Left kidney (tissue), 8 donors: Measurements from ENCODE around the gene SEC61A1. TPM values are rescaled to one million over a fixed set of nuclear protein-coding genes. Genes with fewer than 3 reads are reported as not detected.
A peak's percentile ranks its signal among the peaks of the same experiment; 100 is the strongest.

Source experiments
- DNase-seq: peaks from one replicate; pipeline ENCODE4 v3.0.0-alpha.2; 2013
- long read RNA-seq, 8 donors: transcript quantifications; one replicate each; lab custom pipeline, GENCODE V29; 2026
- polyA plus RNA-seq: library from polyadenylated mRNA; unstranded; fragments of 120-200 nt; gene quantifications from one replicate; pipeline ENCODE4 v1.2.1, GENCODE V29; 2013; ENCODE audit not compliant: insufficient read length

The SEC61A1 gene
- polyA plus RNA-seq, result 175 TPM
- long read RNA-seq, donor 1, transcript SEC61A1-201 (12 exons, 3,635 nt), result major isoform, 35 of 125 reads
- long read RNA-seq, donor 1, partial matches to known transcripts, result 88 of 125 reads
- long read RNA-seq, donor 1, other reads (novel, unspliced or antisense), result 0 of 125 reads
- long read RNA-seq, donor 2, transcript SEC61A1-201 (12 exons, 3,635 nt), result major isoform, 30 of 61 reads
- long read RNA-seq, donor 2, partial matches to known transcripts, result 31 of 61 reads
- long read RNA-seq, donor 2, other reads (novel, unspliced or antisense), result 0 of 61 reads
- long read RNA-seq, donor 3, transcript SEC61A1-201 (12 exons, 3,635 nt), result major isoform, 26 of 121 reads
- long read RNA-seq, donor 3, partial matches to known transcripts, result 81 of 121 reads
- long read RNA-seq, donor 3, other reads (novel, unspliced or antisense), result 14 of 121 reads
- long read RNA-seq, donor 4, result 0 reads
- long read RNA-seq, donor 5, transcript SEC61A1-201 (12 exons, 3,635 nt), result major isoform, 50 of 134 reads
- long read RNA-seq, donor 5, partial matches to known transcripts, result 84 of 134 reads
- long read RNA-seq, donor 5, other reads (novel, unspliced or antisense), result 0 of 134 reads
- long read RNA-seq, donor 6, transcript SEC61A1-201 (12 exons, 3,635 nt), result major isoform, 26 of 114 reads
- long read RNA-seq, donor 6, partial matches to known transcripts, result 85 of 114 reads
- long read RNA-seq, donor 6, other reads (novel, unspliced or antisense), result 0 of 114 reads
- long read RNA-seq, donor 7, transcript SEC61A1-201 (12 exons, 3,635 nt), result major isoform, 69 of 115 reads
- long read RNA-seq, donor 7, partial matches to known transcripts, result 46 of 115 reads
- long read RNA-seq, donor 7, other reads (novel, unspliced or antisense), result 0 of 115 reads
- long read RNA-seq, donor 8, transcript SEC61A1-201 (12 exons, 3,635 nt), result major isoform, 17 of 64 reads
- long read RNA-seq, donor 8, partial matches to known transcripts, result 28 of 64 reads
- long read RNA-seq, donor 8, other reads (novel, unspliced or antisense), result 19 of 64 reads

DNA sequence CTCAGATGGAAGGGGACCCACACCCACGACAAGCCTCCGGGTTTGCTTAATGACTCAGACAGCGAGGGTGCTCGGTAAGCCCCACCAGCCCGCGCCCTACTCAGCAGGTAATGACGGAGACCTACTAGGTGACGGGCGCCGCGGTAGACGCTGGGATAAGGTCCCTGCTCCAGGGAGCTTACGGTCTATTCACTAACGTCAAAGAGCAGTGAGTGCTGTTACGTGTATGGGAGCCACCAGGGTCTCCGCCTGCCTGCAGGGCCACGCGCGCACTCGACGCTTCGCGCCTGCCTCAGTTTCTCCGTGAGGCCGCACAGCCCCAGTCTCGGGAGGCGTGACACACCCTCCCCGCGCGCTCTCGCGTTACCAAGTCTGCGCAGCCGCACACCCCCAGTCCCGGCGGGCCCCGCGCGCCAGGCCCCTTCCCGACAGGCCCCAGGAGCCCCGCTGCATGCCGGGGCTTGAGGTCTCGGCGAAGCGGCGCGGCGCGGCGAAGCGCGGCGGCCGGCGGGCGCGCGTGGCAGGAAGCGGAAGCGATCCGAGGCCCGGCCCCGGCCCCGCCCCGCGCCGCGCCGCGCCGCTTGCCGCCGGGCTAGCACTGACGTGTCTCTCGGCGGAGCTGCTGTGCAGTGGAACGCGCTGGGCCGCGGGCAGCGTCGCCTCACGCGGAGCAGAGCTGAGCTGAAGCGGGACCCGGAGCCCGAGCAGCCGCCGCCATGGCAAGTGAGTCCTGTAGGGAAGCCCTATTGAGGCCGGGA, at the start of gene SEC61A1:
SEC61A1 (plus strand) TSS at position 601 of the 758 bp plus-strand sequence; CDS start at position 717, 116 bp downstream.
- peak; percentile 94 for DNase-seq

DNA sequence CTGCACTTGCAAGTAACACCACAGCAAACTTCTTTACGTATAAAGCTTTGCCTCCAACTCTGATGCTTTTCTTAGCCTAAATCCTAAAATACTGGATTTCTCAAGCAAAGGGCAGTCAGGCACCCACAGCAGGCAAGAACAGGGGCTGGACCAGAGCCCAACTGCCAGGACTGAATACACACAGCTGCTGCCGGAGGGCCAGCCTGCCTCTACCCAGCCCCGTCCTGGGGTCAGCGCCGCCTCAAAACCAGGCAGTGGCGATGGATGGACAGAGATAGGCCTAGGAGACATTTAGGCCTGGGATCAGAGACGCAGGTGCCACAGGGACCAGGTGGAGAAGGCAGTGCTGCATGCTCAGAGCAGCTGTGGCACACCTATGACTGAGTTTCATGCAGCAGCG, 47.6 kb upstream of the SEC61A1 start:
- DNase-seq, result no peak

DNA sequence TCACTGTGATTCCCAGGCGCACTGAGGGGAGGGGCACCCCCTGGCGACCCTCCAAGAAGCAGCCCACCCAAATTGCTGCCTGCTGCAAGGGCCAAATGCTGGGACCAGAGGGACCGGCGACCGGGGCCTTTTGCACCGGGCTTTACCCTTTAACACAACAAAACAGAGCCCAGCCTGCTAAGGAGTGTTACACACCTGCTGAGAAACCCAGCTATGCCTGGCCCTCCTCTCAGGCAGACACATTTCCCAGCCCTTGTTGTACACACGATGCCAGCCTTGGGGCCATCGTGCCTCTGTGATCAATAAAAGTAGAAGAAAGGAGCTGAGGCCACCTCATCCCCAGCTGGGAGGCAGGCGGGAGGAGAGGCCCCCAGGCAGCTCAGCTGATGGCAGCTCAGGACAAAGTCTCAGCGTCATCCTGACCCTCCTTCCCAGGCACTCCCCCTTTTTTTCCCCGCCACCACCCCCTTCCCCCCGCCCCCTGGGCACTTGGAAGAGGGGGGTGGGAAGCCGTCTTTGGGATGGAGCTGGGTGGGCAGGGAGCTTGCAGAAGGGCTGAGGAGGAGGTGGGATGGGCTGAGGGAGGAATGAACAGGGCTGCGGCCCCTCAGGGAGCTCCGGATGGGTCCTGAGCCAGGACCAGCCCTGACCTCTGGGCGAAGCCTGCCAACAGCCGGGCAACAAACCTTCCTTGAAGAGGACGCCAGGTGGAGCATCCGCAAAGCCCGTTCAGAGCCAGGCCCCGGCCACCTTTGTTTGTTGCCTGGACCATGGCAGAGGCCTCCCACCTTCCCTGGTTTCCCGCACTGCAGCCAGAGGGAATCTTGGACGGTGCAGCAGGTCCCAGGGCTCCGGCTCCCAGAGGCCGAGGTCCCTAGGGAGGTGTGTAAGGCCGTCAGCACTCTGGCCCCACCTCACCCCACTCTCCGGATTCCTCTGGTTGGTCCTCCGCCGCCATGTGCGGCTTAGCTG, 45.9 kb upstream of the SEC61A1 start:
- DNase-seq, result no peak

DNA sequence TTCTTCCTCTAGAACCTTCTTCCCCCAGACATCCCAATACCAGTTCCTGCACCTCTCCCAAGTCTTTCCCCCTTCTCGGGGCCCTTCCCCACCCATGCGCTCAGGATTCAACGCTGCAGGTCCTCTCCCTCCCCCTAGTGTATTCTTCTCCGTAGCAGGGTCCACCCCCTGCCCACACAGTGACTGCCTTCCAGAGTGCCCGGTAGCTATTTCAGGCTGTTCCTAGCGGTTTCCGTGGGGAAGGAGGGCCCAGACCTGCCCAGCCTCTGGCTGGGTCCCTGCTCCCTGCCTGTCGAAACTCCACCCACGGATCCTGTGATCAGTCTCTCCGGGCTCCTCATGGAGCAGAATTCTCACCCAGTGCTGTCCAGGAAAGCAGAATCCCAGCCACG, 45.2 kb upstream of the SEC61A1 start:
- DNase-seq, result no peak

DNA sequence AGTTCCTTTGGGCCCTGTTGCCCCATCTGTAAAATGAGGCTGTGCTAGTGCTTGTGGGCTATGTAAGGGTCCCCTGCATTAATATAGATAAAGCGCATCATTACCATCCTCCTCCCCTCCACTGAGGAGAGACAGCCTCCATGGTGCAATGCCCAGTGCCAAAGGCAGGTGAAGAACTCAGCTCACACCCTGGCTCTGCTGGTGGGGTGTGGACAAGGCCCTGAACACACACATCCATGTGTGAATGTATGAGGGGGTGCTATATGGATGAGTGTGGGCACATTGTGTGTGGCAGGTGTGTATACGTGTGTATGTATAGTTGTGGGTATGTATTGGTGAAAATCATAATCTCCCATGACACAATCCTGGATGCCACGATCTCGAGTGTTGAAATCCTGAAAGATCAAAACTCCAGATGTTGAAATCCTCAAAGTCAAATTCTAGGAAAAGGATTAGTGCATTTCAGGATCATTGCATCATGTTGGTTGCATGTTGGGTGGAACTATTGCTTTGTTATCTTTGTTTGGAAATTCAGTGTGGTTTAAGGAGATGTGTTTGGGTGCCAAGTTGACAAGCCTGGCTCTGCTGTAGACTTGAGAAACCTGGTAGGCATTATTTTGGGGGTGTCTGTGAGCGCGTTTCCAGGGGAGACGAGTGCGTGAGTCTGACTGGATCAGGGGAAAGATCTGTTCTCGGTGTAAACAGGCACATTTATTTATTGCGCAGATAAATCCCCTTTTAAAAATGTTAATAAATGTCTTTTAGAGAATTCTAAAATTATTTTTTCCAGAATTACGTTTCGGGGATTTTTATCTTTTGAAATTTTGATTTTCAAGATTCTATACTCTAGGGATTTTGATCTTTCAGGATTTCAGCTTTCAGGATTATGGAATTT, 42.0 kb upstream of the SEC61A1 start:
- DNase-seq, result no peak

DNA sequence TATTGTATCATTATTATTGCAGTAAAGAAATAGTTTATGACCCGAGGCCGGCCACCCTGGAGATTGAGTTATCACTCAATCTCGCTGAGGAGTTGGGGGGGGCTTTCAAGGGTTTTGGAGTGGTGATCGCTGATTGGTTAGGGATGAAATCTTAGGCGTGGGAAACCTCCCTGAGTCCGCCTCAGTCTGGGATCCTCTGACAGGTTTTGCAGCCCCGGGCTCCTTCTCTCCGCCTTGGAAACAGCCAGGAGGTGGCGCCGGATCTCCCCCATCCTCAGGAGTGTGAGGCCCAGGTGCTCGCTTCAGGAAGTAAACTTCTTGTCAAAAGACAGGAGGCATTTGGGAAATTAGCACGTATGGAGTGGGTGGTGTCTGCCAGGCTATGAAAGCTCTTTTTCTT, 41.1 kb upstream of the SEC61A1 start:
- DNase-seq, result peak; percentile 71

DNA sequence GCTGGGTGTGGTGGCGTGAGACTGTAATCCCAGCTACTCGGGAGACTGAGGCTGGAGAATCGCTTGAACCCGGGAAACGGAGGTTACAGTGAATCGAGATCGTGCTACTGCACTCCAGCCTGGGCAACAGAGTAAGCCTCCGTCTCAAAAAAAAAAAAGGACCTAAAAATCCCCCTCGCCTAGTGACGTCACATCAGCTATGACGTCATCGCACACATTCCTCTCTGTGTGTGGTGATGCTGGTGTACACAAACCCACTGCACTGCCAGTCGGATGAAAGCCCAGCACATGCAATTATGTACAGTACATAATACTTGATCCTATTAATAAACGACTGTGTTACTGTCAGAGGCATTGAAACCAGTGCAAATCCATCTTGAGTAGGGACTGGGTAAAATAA, 40.2 kb upstream of the SEC61A1 start:
- no peak for DNase-seq

DNA sequence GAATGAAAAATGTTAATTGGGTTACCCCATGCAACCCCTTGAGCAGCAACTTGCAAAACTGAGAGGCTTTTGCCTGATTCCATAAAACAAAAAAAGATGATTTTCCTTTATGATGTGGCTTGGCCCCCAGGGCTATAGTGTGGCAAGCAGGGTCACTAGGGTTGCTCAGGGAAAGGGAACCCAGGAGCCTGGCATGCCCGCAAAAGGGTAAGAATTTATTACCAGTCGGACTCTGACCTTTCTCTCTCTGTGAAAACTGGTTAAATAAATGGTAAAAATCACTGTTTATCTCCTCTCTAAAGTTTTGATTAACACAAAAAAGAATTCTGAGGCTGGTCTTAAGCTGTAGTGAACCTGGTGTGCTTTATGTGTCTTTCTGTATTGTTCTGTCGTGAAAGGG, 37.7 kb upstream of the SEC61A1 start:
- no peak for DNase-seq

DNA sequence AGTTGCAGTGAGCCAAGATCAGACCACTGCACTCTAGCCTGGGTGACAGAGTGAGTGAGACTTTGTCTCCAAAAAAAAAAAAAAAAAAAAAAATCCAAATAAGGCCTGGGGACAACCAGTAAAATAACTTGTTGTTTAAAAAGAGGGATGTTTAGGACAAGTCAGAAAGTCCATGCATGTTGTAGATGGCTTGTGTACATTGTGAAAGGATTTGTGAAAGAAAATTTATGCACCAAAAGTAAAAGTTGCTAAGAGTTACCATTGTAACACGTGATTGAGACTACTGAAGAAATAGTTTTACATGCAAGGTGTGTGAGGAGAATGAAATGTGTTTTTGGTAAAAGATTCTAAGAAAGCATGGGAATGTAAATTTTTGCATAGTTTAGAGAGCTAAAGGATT, 35.7 kb upstream of the SEC61A1 start:
- no peak for DNase-seq

DNA sequence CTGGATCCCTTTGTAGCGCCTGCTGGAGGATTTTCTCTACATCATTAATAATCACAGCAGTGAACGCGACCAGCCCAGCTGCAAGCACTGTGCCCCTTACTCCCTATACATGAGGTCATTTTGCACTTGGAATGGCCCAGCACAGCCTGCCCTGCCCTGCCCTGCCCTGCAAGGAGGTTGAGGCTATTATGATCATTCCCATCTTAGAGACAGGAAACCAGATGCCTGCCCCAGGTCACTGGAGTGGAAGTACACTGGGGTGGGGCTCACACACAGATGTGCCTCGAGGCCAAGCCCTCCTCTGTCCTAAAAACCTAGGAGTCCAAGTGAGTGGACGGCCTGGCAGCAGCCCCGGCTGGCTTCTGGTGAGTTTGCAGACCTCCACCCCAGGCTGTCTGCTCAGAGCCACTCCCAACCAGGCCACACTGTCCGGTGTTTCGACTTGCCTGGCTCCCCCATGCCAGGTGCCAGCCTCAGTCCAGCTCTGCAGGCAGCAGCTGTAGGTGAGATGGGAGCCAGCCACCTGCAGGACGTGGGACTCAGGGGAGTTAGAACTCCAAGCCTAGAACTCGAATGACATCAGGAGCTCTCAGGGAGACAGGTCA, 30.4 kb upstream of the SEC61A1 start:
- DNase-seq, result no peak

DNA sequence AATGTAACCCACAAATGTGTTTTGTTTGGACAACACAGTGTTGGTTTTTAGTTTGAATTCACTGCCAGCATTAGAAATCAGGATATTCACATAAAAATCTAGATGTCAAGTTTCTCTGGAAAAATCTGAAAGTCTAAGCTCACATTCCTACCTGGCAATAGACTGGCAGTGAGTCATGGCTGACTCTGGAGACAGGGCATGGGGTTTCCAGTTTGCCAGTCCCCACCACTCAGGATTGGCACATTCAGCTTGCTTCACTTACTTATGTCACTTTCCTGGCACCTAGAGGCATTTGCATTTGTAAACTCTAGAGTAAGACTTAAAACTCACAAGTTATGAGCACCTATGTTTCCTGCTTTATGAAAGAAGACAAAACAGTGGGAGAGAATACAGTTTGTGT, 19.1 kb upstream of the SEC61A1 start:
- no peak for DNase-seq

DNA sequence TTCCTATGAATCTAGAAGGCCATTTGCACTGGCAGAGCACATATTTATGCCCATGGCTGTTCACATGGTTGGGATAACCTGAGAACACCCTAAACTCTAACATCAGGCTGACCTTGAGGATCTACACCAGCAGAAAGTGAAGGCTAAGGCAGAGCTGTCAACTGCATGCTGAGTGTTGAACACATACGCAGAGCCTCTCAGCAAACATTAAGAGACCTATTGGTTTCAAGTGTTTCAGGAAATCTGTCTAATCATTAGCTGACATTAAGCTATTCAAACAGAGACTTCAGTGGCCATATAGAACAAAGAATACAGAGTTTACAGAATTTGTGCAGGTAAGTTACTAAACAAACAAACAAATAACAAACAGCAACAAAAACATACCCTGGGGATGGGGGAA, 16.1 kb upstream of the SEC61A1 start:
- no peak for DNase-seq

DNA sequence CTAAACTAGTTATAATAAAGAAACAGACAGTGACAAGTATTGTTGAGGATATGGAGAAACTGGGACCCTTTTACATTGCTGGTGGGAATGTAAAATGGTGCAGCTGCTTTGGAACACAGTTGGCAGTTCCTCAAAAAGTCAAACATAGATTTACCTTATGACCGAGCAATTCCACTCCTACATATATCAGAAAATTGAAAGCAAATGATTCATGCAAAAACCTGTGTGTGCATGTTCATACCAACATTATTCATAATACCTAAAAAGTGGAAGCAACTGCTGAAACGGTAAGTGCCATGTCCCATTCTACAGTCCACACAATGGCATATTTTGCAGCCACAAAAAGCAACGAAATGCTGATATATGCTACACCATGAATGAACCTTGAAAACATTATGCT, 12.2 kb upstream of the SEC61A1 start:
- no peak for DNase-seq

DNA sequence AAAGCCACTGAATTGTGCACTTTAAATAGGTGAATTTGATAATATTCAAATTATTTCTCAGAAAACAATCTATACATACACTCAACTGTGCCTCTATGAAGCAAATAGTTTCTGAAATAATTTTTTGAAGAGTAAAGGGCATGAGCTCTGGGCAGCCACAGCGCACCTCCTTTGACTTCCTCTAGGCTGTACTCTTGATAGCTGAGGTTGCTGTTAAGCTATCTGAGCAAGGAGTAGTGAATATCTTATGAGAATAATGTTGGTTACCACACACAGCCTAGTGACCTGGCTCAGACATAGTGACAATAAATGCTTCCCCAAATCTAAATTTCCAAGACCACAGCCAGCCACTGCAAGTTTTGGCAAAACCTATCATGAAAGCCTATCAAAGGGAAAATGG, 11.6 kb upstream of the SEC61A1 start:
- DNase-seq, result no peak

DNA sequence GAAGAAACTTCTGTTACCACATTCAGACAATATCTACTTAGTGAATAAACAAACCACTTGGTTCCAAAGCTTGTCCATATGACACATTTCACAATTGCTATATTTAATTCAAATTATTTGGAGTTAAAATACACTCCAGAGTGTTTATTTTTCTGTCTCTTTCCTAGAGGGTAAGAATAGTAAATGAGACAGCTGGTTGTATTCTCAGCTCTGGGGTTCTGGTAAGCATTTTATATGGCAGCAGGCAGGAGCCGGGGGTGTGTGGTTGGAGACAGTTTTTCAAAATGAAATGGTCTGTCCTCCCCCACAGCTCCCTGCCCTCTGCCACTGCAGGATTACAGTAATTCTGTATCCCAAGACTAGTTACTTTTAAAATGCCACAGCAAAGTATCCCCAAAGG, 10.9 kb upstream of the SEC61A1 start:
- peak; percentile 26 for DNase-seq

DNA sequence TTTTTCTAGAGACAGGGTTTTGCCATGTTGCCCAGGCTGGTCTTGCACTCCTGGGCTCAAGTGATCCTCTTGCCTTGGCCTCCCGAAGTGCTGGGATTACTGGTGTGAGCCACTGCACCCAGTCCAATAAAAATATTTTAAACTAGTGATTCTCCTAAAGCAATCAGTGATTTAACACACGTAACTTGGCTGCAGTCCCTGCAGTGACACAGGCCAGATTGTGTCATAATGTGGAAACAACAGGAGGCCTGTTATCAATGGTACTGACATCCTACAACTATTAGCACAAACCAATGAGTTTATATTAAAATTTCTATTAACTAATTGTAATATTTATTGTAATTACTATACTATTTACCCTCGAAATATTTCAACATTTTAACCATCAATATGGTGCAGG, 1.6 kb upstream of the SEC61A1 start:
- no peak for DNase-seq

DNA sequence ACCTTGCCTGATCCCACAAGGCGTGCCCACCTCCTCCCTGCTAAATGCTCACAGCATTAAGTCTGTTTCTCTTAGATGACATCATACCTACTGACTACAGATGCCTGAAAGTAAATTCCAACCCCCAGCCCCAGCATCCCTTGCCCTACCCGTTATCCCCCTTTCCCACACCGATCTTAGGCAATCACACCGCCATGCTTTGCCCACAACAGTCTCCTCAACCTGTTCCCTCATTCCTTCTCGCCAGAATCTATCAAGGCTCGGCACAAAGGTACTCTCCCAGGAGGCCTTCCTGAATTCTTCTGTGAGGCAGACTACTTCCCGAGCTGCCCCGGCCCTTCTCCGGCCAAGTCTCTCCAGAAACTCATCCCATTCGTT, 789 bp upstream of the SEC61A1 start:
- peak; percentile 24 for DNase-seq

DNA sequence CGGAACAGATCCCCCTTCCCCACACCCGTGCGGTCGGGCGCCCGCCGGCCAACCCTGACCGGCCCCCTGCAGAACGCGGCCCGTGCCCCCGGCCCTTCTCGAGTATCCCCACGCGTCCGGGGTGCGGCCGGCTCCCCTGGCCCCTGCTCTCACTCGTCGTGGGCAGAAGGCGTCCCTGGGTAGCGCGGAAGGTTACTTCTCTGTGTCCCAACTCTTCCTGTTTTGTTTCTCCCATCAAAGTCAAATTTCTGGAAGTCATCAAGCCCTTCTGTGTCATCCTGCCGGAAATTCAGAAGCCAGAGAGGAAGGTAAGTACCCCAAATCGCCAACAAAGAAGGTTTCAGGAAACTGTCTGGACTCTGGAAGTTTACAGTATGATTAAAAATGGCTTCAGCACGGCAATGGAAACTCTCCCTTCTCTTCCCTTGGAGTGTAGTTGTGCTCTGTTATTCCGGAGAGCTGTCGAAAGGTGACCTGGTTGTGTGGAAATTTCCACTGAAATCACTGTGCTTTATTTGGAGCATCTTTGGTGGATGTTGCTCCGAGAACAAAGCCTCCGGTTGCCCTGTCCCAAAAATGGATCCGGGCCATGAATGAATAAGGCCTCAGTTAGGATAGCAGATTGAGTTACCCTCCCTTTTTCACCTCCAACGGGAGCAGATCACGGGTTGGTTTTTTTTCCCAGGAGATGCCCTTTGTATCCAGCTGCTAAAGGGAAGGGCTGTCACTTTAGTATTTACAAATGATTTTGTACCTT, 536 bp downstream of the SEC61A1 start:
- peak; percentile 14 for DNase-seq

DNA sequence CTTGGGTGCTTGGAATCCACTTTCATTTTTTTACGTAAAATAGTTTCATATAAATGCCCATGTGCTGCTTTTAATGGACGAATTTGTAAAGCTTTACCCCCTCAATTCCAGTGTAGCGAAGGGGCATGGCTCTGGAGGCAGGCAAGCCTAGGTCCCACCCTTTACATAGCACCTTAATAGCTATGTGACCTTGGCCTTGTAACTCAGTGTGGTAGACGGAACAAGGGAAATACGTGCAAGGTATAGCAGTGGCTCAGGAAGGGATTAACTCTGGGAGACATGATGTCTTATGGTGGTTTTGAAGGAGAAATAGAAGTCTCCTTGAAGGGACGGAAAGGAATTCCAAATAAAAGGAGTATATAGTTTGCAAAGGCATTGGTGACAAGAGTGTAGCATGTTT, 1.4 kb downstream of the SEC61A1 start:
- DNase-seq, result no peak
